Measurements from ENCODE around the gene ZBTB7A.

The ZBTB7A gene

GRCh38 chr19:4023600-4024398, 42.9 kb downstream of the ZBTB7A start:
- no peaks in the 10 kb centered on the region for H3K9me3 ChIP-seq (ENCODE audit: insufficient read depth, low read length)
- H3K4me3 ChIP-seq (ENCODE audit: low read length) = no peak overlapping the region
- peaks cover 3% of the 10 kb centered on the region; the same call in 1 of the 2 replicates for H4K20me1 ChIP-seq (ENCODE audit: insufficient read depth, low read length)
- H3K4me1 ChIP-seq (ENCODE audit: low read length) = no peaks in the 10 kb centered on the region
- no peak for TF ChIP-seq EZH2phosphoT487 (IDR thresholded peaks at IDR 0.05; ENCODE audit: low read depth)
- TF ChIP-seq CTCF (IDR thresholded peaks at IDR 0.05; ENCODE audit: low read depth, low read length) = no peak
- peaks cover 34% of the 10 kb centered on the region for H3K79me2 ChIP-seq (ENCODE audit: low read length)
- H2AFZ ChIP-seq (ENCODE audit: low read depth, low read length) = no peak overlapping the region
- no peak overlapping the region for H3K9ac ChIP-seq (ENCODE audit: low read length)
- no peak overlapping the region for H3K27ac ChIP-seq (ENCODE audit: low read length)
- H3K4me2 ChIP-seq (ENCODE audit: low read length) = no peak overlapping the region
- no peaks in the 10 kb centered on the region for H3K27me3 ChIP-seq (ENCODE audit: low read depth, low read length)
- peaks cover 24% of the 10 kb centered on the region for H3K36me3 ChIP-seq (replicated peaks; ENCODE audit: low read depth, low read length)

- TF ChIP-seq EZH2phosphoT487 (IDR thresholded peaks at IDR 0.05; ENCODE audit: low read depth) = no peak
- TF ChIP-seq CTCF (IDR thresholded peaks at IDR 0.05; ENCODE audit: low read depth, low read length) = no peak
- Histone ChIP-seq H4K20me1 (ENCODE audit: insufficient read depth, low read length) (peaks cover 6% of the 10 kb centered on the region; the same call in 1 of the 2 replicates), H3K27ac (ENCODE audit: low read length) (no peak overlapping the region), H3K4me1 (ENCODE audit: low read length) (no peaks in the 10 kb centered on the region), H3K36me3 (replicated peaks; ENCODE audit: low read depth, low read length) (peaks cover 19% of the 10 kb centered on the region), H2AFZ (ENCODE audit: low read depth, low read length) (no peak overlapping the region), H3K9ac (ENCODE audit: low read length) (no peak overlapping the region), H3K4me3 (ENCODE audit: low read length) (no peak overlapping the region), H3K79me2 (ENCODE audit: low read length) (peaks cover 56% of the 10 kb centered on the region), H3K9me3 (ENCODE audit: insufficient read depth, low read length) (no peaks in the 10 kb centered on the region), H3K4me2 (ENCODE audit: low read length) (no peak overlapping the region), H3K27me3 (ENCODE audit: low read depth, low read length) (no peaks in the 10 kb centered on the region)
Measured at GRCh38 chr19:4019578-4019977, 47.1 kb downstream of the ZBTB7A start.

- H3K27me3 ChIP-seq (ENCODE audit: low read depth, low read length) = no peaks in the 10 kb centered on the region
Measured at GRCh38 chr19:4018775-4019504, 47.8 kb downstream of the ZBTB7A start.

More at GRCh38 chr19:4018775-4019504, 47.8 kb downstream of the ZBTB7A start:
- H4K20me1 ChIP-seq (ENCODE audit: insufficient read depth, low read length) = peaks cover 6% of the 10 kb centered on the region; the same call in 1 of the 2 replicates
- H2AFZ ChIP-seq (ENCODE audit: low read depth, low read length) = no peak overlapping the region
- no peaks in the 10 kb centered on the region for H3K9me3 ChIP-seq (ENCODE audit: insufficient read depth, low read length)
- H3K36me3 ChIP-seq (replicated peaks; ENCODE audit: low read depth, low read length) = peaks cover 19% of the 10 kb centered on the region
- H3K4me3 ChIP-seq (ENCODE audit: low read length) = no peak overlapping the region
- no peak overlapping the region for H3K4me2 ChIP-seq (ENCODE audit: low read length)
- TF ChIP-seq CTCF (IDR thresholded peaks at IDR 0.05; ENCODE audit: low read depth, low read length) (no peak), EZH2phosphoT487 (IDR thresholded peaks at IDR 0.05; ENCODE audit: low read depth) (no peak)
- H3K27ac ChIP-seq (ENCODE audit: low read length) = no peak overlapping the region
- no peaks in the 10 kb centered on the region for H3K4me1 ChIP-seq (ENCODE audit: low read length)
- no peak overlapping the region for H3K9ac ChIP-seq (ENCODE audit: low read length)
- peaks cover 56% of the 10 kb centered on the region for H3K79me2 ChIP-seq (ENCODE audit: low read length)

Measured in OCI-LY3 (cell line).